ENCODE data around the gene ZNF674. TPM values are rescaled to one million over a fixed set of nuclear protein-coding genes. Genes with fewer than 3 reads are reported as not detected.
A peak's percentile ranks its signal among the peaks of the same experiment; 100 is the strongest.

The ZNF674 gene
- total and polyA plus RNA-seq, 2 of the 4 experiments (the other 2 are of a cell fraction), result 2.2 to 13.4 TPM

GRCh38 chrX:46588263-46588662 is 43.0 kb upstream of the ZNF674 start:
- peak; percentile 68 for DNase-seq
- H3K4me2 ChIP-seq (ENCODE audit: low read depth, low read length), result peak overlapping the region; percentile 83
- H2BK20ac ChIP-seq (ENCODE audit: low read depth, low read length), result peak overlapping the region; percentile 90
- ATAC-seq (ENCODE audit: low read depth), result peak; percentile 70
- H2AFZ ChIP-seq (replicated peaks; ENCODE audit: low read length, poor library complexity), result peak overlapping the region; percentile 67
- peak overlapping the region; percentile 89 for H2BK5ac ChIP-seq (ENCODE audit: low read depth, low read length, poor library complexity, severe bottlenecking)
- no CpG with 5 or more reads among the region's 4 CpGs for whole genome bisulfite sequencing, 2 experiments (ENCODE audit: extremely low coverage in 2 of 2, insufficient read length in 1 of 2)
- H2BK15ac ChIP-seq (ENCODE audit: low read depth, low read length), result peak overlapping the region; percentile 75; the same call in 1 of the 3 replicates
- H3K56ac ChIP-seq (ENCODE audit: extremely low read depth, insufficient read depth, low read length), result peak overlapping the region; percentile 39; the same call in 1 of the 2 replicates
- intact Hi-C loops (cut with micrococcal nuclease) (loop anchor here (5.0 kb wide), 1 partner anchor 39 kb away; no protein-coding TSS in a partner anchor), in situ Hi-C loops (cut with MboI; ENCODE audit: low sequenced_read_pairs) (no loop called here), dilution Hi-C loops (cut with HindIII; ENCODE audit: low sequenced_read_pairs, unreplicated experiment) (no loop called here)
- H3K9me3 ChIP-seq (ENCODE audit: control insufficient read depth, insufficient read depth, low read length), result no peaks in the 10 kb centered on the region
- H3K36me3 ChIP-seq (ENCODE audit: control insufficient read depth, insufficient read depth, low read length), result no peaks in the 10 kb centered on the region
- H2BK120ac ChIP-seq (ENCODE audit: low read depth, low read length), result peak overlapping the region; percentile 95
- H3K27me3 ChIP-seq (ENCODE audit: control insufficient read depth, insufficient read depth, low read length), result no peaks in the 10 kb centered on the region
- peak overlapping the region; percentile 0 for H2AK9ac ChIP-seq (replicated peaks; ENCODE audit: low read depth, low read length, poor library complexity)
- peak overlapping the region; percentile 91 for H3K23ac ChIP-seq (ENCODE audit: low read depth, low read length)
- peaks cover 6 to 24% of the 10 kb centered on the region in 2 experiments for H3K79me1 ChIP-seq (ENCODE audit: low read depth in 1 of 2, low read length in 2 of 2)
- H3K4me1 ChIP-seq (ENCODE audit: control insufficient read depth, insufficient read depth, low read length), result peaks cover 12% of the 10 kb centered on the region
- H3K9me1 ChIP-seq (ENCODE audit: insufficient read depth, low read length), result peaks cover 7% of the 10 kb centered on the region; the same call in 1 of the 2 replicates
- peak overlapping the region; percentile 88 for H3K27ac ChIP-seq (ENCODE audit: insufficient read depth, low read length)
- H3K18ac ChIP-seq (ENCODE audit: low read depth, low read length), result peak overlapping the region; percentile 89
- H3K14ac ChIP-seq (replicated peaks; ENCODE audit: low read depth, low read length), result peak overlapping the region; percentile 90
- H4K91ac ChIP-seq (ENCODE audit: insufficient read depth, low read depth, low read length), result peak overlapping the region; percentile 81
- CTCF ChIA-PET, result no interaction called here
- peak overlapping the region; percentile 60 for H3K9ac ChIP-seq (ENCODE audit: low read depth, low read length)
- H3K4ac ChIP-seq (ENCODE audit: low read depth, low read length), result peak overlapping the region; percentile 93; the same call in 1 of the 2 replicates
- peak overlapping the region; percentile 90; the same call in 1 of the 2 replicates for H2AK5ac ChIP-seq (ENCODE audit: low read depth, low read length)
- H4K5ac ChIP-seq (ENCODE audit: low read depth, low read length), result peak overlapping the region; percentile 83
- H3K4me3 ChIP-seq (ENCODE audit: insufficient read depth, low read depth, low read length), result no peak overlapping the region
- H4K8ac ChIP-seq (ENCODE audit: low read depth in 2 of 2, low read length in 2 of 2), result peak overlapping the region; percentile 89 to 93
- POLR2A ChIA-PET (ENCODE audit: unreplicated experiment), result no interaction called here
- no peaks in the 10 kb centered on the region for H4K20me1 ChIP-seq (ENCODE audit: insufficient read depth, low read length)
- no TSS peak for BruUV-seq (replicated peaks)
- TF ChIP-seq ELK1 (IDR thresholded peaks at IDR 0.05; ENCODE audit: borderline replicate concordance, low read depth, low read length), result no peak
- TF ChIP-seq CEBPB (IDR thresholded peaks at IDR 0.05; ENCODE audit: low read depth, low read length), result no peak
- TF ChIP-seq SMC3 (IDR thresholded peaks at IDR 0.05; ENCODE audit: low read depth, low read length), result no peak
- no peak for TF ChIP-seq RAD21 (IDR thresholded peaks at IDR 0.05; ENCODE audit: low read length)
- no peak for TF ChIP-seq MAFK (IDR thresholded peaks at IDR 0.05; ENCODE audit: low read depth, low read length)
- TF ChIP-seq CTCF (conservative IDR thresholded peaks at IDR 0.05; ENCODE audit: low read depth, low read length), result no peak
- no peak for TF ChIP-seq MAZ (IDR thresholded peaks at IDR 0.05; ENCODE audit: borderline replicate concordance, low read depth, low read length)
- no peak for TF ChIP-seq MXI1 (IDR thresholded peaks at IDR 0.05; ENCODE audit: borderline replicate concordance, low read depth, low read length)
- TF ChIP-seq CHD1 (IDR thresholded peaks at IDR 0.05; ENCODE audit: low read depth, low read length), result no peak
- no peak for TF ChIP-seq USF2 (IDR thresholded peaks at IDR 0.05; ENCODE audit: low read depth, low read length)
- no peak for TF ChIP-seq RCOR1 (IDR thresholded peaks at IDR 0.05; ENCODE audit: insufficient replicate concordance, low read length)
- no peak for TF ChIP-seq NFE2L2 (IDR thresholded peaks at IDR 0.05; ENCODE audit: low read depth, low read length)
- TF ChIP-seq BHLHE40 (IDR thresholded peaks at IDR 0.05; ENCODE audit: low read depth, low read length), result no peak
- TF ChIP-seq POLR2A (IDR thresholded peaks at IDR 0.05; ENCODE audit: low read depth, low read length), result no peak
- no peak for TF ChIP-seq FOS (IDR thresholded peaks at IDR 0.05; ENCODE audit: low read depth, low read length)
- no peak for TF ChIP-seq RFX5 (IDR thresholded peaks at IDR 0.05; ENCODE audit: low read depth, low read length)

All from IMR-90 (cell line).